GM12865 (cell line): Measurements from ENCODE around the gene ACSL3.

Experiments used
- DNase-seq: peaks from one replicate; pipeline ENCODE4 v3.0.0; 2010; ENCODE audit warnings: low read depth
- H3K4me3 ChIP-seq: 2 replicates; pipeline ENCODE4 v1.5.1; 2011; ENCODE audit warnings: mild to moderate bottlenecking, low read depth, low read length, control low read depth
- TF ChIP-seq, protein P1 (sequence below): IDR thresholded peaks from 2 replicates; pipeline ENCODE4 v1.5.1; 2011; ENCODE audit warnings: low read length, control low read depth, low read depth, inconsistent platforms; ENCODE audit not compliant: insufficient read depth; ENCODE audit errors: missing control alignments

Gene ACSL3

DNA sequence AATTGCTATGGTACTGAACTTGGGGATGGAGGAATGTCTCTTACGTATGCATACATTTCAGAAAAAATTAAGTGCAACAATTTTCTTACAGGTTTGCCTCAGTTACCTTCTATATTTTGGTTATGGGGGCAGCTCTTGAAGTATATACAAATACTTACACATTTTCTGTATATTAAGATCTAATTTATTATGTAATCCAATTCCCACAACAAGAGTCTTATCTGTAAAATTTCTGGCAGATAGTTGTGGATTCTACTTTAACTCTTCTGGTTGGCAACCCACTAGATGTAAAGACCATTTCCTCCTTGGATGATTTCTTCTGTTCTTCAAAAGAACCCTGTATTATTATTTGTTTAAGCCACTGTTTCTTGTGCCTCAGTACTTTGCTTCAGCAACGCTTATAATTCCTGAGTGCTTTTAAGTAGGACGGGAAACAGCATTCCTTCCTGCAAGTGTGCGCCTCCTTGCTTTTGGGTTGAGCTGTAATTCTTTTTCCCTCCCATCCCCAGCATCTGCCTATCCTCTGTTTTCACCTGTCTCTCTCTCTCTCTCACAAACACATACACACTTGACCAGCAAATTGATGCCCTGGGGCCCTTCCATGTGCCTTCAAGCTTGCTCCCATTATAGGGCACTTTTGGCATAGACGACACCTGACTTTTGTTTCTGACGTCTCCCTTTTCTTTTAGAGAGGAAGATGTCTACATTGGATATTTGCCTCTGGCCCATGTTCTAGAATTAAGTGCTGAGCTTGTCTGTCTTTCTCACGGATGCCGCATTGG is 61.4 kb downstream of the ACSL3 start:
- TF ChIP-seq, protein P1, sequence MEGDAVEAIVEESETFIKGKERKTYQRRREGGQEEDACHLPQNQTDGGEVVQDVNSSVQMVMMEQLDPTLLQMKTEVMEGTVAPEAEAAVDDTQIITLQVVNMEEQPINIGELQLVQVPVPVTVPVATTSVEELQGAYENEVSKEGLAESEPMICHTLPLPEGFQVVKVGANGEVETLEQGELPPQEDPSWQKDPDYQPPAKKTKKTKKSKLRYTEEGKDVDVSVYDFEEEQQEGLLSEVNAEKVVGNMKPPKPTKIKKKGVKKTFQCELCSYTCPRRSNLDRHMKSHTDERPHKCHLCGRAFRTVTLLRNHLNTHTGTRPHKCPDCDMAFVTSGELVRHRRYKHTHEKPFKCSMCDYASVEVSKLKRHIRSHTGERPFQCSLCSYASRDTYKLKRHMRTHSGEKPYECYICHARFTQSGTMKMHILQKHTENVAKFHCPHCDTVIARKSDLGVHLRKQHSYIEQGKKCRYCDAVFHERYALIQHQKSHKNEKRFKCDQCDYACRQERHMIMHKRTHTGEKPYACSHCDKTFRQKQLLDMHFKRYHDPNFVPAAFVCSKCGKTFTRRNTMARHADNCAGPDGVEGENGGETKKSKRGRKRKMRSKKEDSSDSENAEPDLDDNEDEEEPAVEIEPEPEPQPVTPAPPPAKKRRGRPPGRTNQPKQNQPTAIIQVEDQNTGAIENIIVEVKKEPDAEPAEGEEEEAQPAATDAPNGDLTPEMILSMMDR = no peak
- no peak for DNase-seq
- H3K4me3 ChIP-seq = no peak overlapping the region

DNA sequence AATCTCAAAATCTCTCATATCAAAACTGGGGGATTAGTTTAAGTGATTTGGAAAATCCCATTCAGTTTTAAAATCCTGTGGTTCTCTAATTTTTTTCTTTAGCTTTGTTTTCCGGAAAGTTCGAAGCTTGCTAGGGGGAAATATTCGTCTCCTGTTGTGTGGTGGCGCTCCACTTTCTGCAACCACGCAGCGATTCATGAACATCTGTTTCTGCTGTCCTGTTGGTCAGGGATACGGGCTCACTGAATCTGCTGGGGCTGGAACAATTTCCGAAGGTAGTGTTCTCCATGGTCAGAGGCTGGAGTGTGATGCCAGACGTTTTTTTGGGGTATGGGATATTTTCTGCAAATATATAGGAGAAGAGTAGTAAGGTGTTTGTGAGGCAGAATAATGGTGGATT is 66.1 kb downstream of the ACSL3 start:
- DNase-seq = no peak
- H3K4me3 ChIP-seq = no peak overlapping the region
- TF ChIP-seq, protein P1 = no peak

DNA sequence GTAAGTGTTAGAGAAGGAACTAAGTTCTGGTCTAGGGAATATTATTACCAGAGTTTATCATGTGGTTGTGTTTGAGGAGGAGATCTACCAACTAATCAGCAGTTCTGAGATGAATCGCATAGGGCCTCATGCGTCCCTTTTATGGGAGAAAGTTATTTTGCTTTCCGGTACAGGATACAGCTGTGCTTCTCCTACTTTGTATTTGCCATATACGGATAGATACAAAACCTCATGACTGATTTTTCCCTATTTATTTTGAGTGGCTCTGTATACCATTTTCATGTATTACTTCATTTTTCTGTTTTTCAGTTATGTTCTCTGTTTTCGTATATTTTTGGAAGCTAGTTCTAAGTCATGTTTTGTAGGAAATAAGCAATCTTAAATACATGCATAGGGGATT is 66.8 kb downstream of the ACSL3 start:
- TF ChIP-seq, protein P1 = no peak
- no peak overlapping the region for H3K4me3 ChIP-seq
- DNase-seq = no peak

DNA sequence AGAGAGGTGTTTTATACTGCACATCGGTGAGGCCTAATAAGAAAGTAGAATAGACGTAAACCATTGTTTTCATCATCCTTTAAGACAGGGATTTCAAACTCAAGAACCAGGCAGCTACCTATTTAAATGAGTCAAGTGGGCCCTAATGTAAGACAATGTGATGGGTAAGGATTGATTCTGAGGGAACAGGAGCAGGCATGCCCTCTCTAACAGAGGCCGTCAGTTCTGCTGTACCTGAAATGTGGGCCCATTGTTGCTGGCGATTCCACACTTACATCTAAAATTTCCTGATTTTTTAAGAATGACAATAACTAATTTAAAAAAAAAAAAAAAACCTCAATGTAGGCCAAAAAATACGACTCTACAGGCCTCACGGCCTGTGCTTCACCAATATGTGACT is 67.5 kb downstream of the ACSL3 start:
- no peak overlapping the region for H3K4me3 ChIP-seq
- no peak for DNase-seq
- TF ChIP-seq, protein P1 = no peak

DNA sequence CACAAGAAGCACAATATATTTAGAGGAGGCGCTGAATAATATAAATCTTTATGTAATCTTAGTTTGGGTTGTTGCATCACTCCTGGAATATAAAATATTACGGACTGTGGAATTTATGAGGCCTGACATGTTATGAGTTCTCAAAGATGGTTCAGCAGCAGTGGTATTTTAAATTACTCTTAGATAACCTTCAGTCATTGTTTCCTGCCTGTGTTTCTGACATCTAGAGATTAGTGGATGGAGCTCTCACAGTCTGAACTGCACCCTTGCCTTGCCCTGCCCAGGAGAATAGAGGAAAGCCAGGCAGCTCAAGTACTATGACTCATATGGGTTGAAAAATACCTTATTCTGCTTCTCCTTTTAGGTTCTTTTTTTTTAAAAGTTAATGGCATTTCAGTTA is 70.0 kb downstream of the ACSL3 start:
- DNase-seq = no peak
- no peak overlapping the region for H3K4me3 ChIP-seq
- TF ChIP-seq, protein P1 = no peak

DNA sequence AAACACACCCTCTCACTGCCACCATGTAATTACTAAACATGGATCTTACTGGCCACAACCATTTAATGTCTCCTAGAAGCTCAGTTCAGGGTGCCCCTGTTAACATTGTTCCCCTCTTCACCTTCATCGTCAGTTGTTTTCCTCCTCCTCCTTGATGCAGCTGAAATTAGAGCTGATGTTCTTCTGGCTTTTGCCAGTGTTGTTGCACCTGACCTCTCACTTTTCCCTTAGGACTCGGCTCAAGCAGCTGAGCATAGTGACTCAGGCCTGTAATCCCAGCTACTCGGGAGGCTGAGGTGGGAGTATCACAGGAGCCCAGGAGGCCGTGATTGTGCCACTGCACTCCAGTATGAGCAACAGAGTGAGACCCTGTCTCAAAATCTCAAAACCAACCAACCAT is 70.8 kb downstream of the ACSL3 start:
- TF ChIP-seq, protein P1 = no peak
- no peak for DNase-seq
- no peak overlapping the region for H3K4me3 ChIP-seq

DNA sequence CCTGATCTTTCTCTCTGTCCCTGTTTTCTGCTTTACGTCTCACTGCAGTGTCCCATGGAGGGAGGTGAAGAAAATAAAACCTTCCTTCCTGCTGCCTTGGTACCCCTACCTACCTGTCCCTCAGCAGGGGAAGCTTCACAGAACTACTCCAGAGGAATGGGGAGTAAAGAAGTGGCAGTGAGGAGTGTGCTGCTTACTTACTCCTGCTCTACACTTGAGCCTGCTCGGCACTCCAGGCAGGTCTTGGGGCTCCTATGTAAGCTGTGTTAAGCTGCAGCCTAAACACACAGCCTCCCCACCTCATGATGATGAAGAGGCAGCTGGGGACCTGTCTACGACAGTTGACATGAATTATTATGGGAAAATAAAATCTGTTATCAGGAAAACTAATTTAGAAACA is 72.6 kb downstream of the ACSL3 start:
- no peak for DNase-seq
- no peak overlapping the region for H3K4me3 ChIP-seq
- TF ChIP-seq, protein P1 = no peak
